HG03097 (cell line): ENCODE data around the gene PTPN23.

Source experiments
- ATAC-seq: cut with Tn5 transposase; IDR thresholded peaks from one replicate; pipeline ENCODE4 v1.9.1; 2021; ENCODE audit not compliant: unreplicated experiment, low FRiP score

Gene PTPN23

GRCh38 chr3:47405820-47406761 lies 25.3 kb downstream of the PTPN23 start:
- ATAC-seq: no peak

- ATAC-seq: no peak
These were observed 25.9 kb downstream of the PTPN23 start for GRCh38 chr3:47406762-47407149.

- no peak for ATAC-seq
These were observed 26.4 kb downstream of the PTPN23 start for GRCh38 chr3:47407237-47407636.

DNA sequence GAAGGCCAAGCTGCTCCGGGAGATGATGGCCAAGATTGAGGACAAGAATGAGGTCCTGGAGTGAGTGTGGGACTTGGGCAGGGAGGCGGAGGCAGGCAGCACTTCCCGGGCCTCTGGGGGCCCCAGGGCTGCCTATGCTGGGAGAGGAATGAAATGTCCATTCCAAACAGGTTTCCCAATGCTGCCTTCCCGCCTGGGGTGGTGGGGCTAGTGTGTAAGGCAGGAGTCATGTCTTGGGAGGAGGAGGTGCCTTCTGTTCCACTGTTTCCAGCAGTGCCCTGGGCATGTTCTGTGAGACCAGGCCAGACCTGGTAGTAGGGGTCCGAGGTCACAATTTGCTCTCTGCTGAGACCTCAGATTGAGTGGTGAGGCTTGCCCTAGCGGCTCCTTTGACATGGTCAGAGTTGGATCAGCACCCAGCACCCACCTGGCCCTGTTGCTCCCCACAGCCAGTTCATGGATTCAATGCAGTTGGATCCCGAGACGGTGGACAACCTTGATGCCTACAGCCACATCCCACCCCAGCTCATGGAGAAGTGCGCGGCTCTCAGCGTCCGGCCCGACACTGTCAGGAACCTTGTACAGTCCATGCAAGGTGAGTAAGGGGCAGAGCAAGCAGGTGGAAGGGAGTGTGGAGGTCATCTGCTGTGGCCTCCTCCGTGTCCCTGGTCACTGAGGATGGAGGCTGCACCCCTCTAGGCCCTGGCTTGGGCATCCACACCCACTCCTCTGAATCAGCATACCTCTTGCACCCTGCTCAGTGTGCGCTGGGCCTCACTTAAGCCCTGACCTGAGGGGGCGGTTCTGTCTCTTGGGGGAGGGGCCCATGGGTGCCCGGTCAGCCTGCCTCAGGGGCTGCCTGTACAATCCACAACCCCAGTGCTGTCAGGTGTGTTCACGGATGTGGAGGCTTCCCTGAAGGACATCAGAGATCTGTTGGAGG lies 27.3 kb downstream of the PTPN23 start:
- no peak for ATAC-seq

GRCh38 chr3:47408839-47409229 lies 28.0 kb downstream of the PTPN23 start:
- ATAC-seq: no peak

DNA sequence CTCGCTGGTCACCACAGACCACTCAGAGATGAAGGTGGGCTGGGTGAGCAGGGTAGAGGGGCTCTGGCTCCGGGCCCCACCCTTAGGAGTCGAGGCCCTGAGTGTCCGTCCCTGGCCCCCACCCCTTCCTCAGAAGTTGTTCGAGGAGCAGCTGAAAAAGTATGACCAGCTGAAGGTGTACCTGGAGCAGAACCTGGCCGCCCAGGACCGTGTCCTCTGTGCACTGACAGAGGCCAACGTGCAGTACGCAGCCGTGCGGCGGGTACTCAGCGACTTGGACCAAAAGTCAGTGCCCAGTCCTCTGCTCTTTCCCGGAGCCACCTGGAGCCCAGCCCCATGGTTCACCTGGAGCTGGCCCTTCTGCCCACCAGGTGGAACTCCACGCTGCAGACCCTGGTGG lies 28.5 kb downstream of the PTPN23 start:
- ATAC-seq: no peak

DNA sequence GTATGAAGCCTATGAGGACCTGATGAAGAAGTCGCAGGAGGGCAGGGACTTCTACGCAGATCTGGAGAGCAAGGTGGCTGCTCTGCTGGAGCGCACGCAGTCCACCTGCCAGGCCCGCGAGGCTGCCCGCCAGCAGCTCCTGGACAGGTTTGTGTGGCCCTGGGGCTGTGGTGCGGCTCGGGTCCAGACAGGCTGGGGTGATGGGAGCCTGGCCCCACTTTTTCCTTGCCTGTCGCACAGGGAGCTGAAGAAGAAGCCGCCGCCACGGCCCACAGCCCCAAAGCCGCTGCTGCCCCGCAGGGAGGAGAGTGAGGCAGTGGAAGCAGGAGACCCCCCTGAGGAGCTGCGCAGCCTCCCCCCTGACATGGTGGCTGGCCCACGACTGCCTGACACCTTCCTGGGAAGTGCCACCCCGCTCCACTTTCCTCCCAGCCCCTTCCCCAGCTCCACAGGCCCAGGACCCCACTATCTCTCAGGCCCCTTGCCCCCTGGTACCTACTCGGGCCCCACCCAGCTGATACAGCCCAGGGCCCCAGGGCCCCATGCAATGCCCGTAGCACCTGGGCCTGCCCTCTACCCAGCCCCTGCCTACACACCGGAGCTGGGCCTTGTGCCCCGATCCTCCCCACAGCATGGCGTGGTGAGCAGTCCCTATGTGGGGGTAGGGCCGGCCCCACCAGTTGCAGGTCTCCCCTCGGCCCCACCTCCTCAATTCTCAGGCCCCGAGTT lies 29.0 kb downstream of the PTPN23 start:
- ATAC-seq: no peak

DNA sequence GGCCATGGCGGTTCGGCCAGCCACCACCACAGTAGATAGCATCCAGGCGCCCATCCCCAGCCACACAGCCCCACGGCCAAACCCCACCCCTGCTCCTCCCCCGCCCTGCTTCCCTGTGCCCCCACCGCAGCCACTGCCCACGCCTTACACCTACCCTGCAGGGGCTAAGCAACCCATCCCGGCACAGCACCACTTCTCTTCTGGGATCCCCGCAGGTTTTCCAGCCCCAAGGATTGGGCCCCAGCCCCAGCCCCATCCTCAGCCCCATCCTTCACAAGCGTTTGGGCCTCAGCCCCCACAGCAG lies 29.5 kb downstream of the PTPN23 start:
- ATAC-seq: no peak

- ATAC-seq: no peak
These were observed 30.2 kb downstream of the PTPN23 start for GRCh38 chr3:47410801-47411646.

DNA sequence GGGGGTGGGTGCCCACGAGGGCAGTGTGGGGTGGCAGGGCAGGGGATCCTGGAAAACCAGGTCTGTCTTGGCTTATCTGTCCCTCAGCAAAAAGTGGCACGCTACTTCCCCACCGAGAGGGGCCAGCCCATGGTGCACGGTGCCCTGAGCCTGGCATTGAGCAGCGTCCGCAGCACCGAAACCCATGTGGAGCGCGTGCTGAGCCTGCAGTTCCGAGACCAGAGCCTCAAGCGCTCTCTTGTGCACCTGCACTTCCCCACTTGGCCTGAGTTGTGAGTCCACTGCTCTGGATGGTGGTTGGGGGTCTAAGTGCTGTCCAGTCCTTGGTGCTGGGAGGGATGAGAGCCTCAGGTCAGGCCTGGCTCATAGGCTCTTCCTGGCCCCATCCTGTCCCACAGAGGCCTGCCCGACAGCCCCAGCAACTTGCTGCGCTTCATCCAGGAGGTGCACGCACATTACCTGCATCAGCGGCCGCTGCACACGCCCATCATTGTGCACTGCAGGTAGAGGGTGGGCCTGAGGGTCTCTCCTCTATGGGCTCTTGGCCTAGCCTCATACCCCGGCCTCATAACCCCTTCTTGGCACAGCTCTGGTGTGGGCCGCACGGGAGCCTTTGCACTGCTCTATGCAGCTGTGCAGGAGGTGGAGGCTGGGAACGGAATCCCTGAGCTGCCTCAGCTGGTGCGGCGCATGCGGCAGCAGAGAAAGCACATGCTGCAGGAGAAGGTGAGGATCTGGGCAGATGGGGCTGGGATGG lies 31.1 kb downstream of the PTPN23 start:
- no peak for ATAC-seq

DNA sequence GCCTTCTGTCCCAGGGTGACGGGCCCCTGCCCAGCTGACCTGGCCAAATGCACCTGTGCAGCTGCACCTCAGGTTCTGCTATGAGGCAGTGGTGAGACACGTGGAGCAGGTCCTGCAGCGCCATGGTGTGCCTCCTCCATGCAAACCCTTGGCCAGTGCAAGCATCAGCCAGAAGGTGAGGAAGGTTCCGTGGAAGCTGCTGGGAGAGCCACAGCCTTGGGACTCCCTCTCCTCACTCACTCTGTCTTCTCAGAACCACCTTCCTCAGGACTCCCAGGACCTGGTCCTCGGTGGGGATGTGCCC lies 31.6 kb downstream of the PTPN23 start:
- no peak for ATAC-seq

GRCh38 chr3:47412842-47413520 lies 32.2 kb downstream of the PTPN23 start:
- ATAC-seq: no peak

- ATAC-seq: no peak
These were observed 32.9 kb downstream of the PTPN23 start for GRCh38 chr3:47413751-47414150.

DNA sequence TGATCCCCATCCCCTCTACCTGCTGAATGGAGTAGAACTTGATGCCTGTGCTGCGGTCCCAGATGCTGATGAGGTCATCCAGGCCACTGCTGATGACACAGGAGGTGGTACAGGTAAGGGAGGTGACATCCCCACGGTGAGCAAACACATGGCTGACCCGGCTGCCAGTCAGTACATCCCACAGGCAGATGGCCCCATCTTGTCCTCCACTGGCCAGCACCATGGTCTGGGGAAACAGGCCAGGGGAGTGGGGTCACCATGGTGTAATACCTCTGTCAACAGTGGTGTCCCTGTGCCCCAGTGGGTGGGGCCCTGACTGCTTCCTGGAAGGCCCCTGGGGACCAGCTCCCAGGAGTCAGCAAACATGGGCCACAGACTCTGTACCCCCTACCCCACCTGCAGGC lies 33.3 kb downstream of the PTPN23 start:
- ATAC-seq: no peak

DNA sequence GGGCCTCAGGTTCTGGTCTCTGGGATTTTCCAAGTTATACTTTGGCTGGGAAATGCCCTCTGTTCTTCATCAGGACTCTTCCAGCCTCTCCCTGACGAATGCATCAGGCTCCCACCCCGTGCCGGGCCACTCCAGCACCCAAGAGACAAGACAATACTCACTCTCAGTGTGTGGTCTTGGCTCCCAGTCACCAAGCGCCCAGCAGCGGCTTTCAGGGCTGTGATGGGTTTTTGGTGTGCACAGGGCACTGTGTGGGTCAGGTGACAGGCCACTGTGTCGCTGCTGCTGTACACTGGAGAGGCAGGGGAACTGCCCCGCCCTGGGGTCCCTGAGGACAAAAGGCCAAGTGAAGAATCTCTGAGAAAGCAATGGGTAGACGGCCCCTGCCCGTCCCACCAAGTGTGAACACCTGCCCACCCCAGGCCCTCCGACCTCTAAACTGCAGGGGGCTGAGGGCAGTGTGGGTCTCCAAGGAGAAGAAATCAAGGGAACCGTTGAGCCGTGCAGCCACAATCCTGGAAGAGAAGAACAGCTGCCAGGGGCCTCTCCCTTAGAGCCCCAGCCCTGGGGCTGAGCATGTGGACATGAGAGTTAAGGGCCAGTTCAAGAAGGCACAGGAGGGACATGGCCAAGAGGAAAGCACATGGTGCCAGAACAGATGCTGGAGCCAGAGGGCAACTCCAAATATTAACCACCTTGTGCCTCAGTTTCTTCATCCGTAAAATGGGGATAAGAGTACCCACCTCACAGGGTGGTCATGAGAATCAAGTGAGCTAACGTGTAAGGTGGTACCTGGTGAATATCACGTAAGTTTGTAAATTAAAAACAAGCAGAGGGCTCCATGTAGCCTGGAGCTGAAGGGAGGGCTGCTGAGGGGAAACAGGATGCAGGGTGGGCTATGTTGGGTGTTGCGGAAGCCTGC lies 34.1 kb downstream of the PTPN23 start:
- ATAC-seq: no peak

DNA sequence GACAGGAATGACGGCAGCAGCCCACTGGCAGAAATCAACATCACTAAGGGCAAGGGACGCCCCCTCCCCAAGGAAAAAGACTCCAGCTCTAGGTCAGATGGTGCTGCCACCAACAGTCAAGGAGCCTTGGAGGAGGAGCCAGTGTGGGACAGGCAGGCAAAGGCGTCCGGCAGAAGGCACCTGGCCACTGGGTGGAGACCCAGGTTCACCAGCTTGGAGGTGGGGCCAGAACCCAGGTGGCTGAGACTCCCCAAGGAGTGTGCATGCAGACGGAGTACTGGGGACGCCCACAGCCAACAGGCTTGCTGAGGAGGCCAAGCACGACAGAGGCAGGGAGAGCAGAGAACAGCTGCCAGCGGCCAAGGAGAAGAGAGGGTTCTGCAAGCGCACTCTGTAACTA lies 35.2 kb downstream of the PTPN23 start:
- no peak for ATAC-seq

GRCh38 chr3:47418167-47419082 lies 37.6 kb downstream of the PTPN23 start:
- ATAC-seq: no peak
